ENCODE results near the gene ZNF142.

ZNF142 gene

GRCh38 chr2:218662827-218663226, 3.4 kb upstream of the ZNF142 start:
- peaks cover 55 to 67% (median 59%) of the 10 kb centered on the region in 3 donors for H3K36me3 ChIP-seq

GRCh38 chr2:218662377-218662776, 3.0 kb upstream of the ZNF142 start:
- DNase-seq = no peak
- Histone ChIP-seq H3K36me3 (peaks cover 51 to 62% (median 59%) of the 10 kb centered on the region in 3 donors), H3K4me3 (no peak overlapping the region), H3K27me3 (no peaks in the 10 kb centered on the region), H3K4me1 (peaks cover 0 to 22% (median 11%) of the 10 kb centered on the region in 4 donors), H3K27ac (no peak overlapping the region), H3K9me3 (no peaks in the 10 kb centered on the region)
- TF ChIP-seq CTCF (IDR thresholded peaks at IDR 0.05) = no peak
- intact Hi-C loops (cut with DNase I; ENCODE audit: low total_unique reads) = no loop called here

More at GRCh38 chr2:218662827-218663226, 3.4 kb upstream of the ZNF142 start:
- Histone ChIP-seq H3K9me3 (no peaks in the 10 kb centered on the region), H3K27ac (no peak overlapping the region), H3K4me3 (no peak overlapping the region), H3K27me3 (no peaks in the 10 kb centered on the region), H3K4me1 (peaks cover 0 to 20% (median 10%) of the 10 kb centered on the region in 4 donors)
- intact Hi-C loops (cut with DNase I; ENCODE audit: low total_unique reads) = no loop called here
- TF ChIP-seq CTCF (IDR thresholded peaks at IDR 0.05) = no peak
- no peak for DNase-seq

- peak overlapping the region; percentile 77 to 79 for H3K27ac ChIP-seq
- no peaks in the 10 kb centered on the region for H3K27me3 ChIP-seq
- H3K4me1 ChIP-seq = peaks cover 0 to 22% (median 12%) of the 10 kb centered on the region in 4 donors
- peaks cover 45 to 55% (median 52%) of the 10 kb centered on the region in 3 donors for H3K36me3 ChIP-seq
- DNase-seq = no peak
- no peaks in the 10 kb centered on the region for H3K9me3 ChIP-seq
- no peak for TF ChIP-seq CTCF (IDR thresholded peaks at IDR 0.05)
- H3K4me3 ChIP-seq = peak overlapping the region; percentile 77 to 83
- intact Hi-C loops (cut with DNase I; ENCODE audit: low total_unique reads) = no loop called here
These were observed 550 bp upstream of the ZNF142 start for GRCh38 chr2:218659988-218660358.

GRCh38 chr2:218658671-218659257, 659 bp downstream of the ZNF142 start:
- Histone ChIP-seq H3K4me1 (peaks cover 0 to 22% (median 12%) of the 10 kb centered on the region in 4 donors), H3K27ac (peak overlapping the region; percentile 77 to 79), H3K36me3 (peaks cover 36 to 55% (median 52%) of the 10 kb centered on the region in 3 donors), H3K4me3 (peak overlapping the region; percentile 77 to 83), H3K9me3 (no peaks in the 10 kb centered on the region), H3K27me3 (no peaks in the 10 kb centered on the region)
- TF ChIP-seq CTCF (IDR thresholded peaks at IDR 0.05) = no peak
- intact Hi-C loops (cut with DNase I; ENCODE audit: low total_unique reads) = no loop called here
- no peak for DNase-seq

GRCh38 chr2:218655751-218656150, 3.7 kb downstream of the ZNF142 start:
- Histone ChIP-seq H3K4me3 (no peak overlapping the region), H3K27ac (no peak overlapping the region), H3K4me1 (peaks cover 0 to 22% (median 12%) of the 10 kb centered on the region in 4 donors), H3K36me3 (peaks cover 32 to 64% (median 56%) of the 10 kb centered on the region in 3 donors), H3K27me3 (no peaks in the 10 kb centered on the region), H3K9me3 (no peaks in the 10 kb centered on the region)
- DNase-seq = no peak
- intact Hi-C loops (cut with DNase I; ENCODE audit: low total_unique reads) = no loop called here
- no peak for TF ChIP-seq CTCF (IDR thresholded peaks at IDR 0.05)

GRCh38 chr2:218648787-218649100, 10.7 kb downstream of the ZNF142 start:
- Histone ChIP-seq H3K4me1 (no peaks in the 10 kb centered on the region), H3K36me3 (peaks cover 70 to 96% (median 93%) of the 10 kb centered on the region in 3 donors), H3K9me3 (no peaks in the 10 kb centered on the region), H3K27ac (no peak overlapping the region), H3K27me3 (no peaks in the 10 kb centered on the region), H3K4me3 (no peak overlapping the region)
- no peak for TF ChIP-seq CTCF (IDR thresholded peaks at IDR 0.05)
- DNase-seq = no peak
- intact Hi-C loops (cut with DNase I; ENCODE audit: low total_unique reads) = no loop called here
